H1 (cell line): ENCODE measurements around the gene CTIF. TPM values are rescaled to one million over a fixed set of nuclear protein-coding genes. Genes with fewer than 3 reads are reported as not detected.

Experiments
- CTCF ChIA-PET: fragments of 300-600 bp; sonication (Branson Sonifier 250); formaldehyde crosslinking; loops from one replicate; lab custom pipeline; 2021; ENCODE audit not compliant: partially characterized antibody; lab: Charles Lee
- POLR2A ChIA-PET: fragments of 300-600 bp; sonication (Branson Sonifier 250); formaldehyde crosslinking; loops from one replicate; lab custom pipeline; 2021; ENCODE audit warnings: inconsistent platforms; ENCODE audit not compliant: partially characterized antibody; lab: Charles Lee
- DNase-seq, 2 experiments: peaks; one replicate each; pipeline versions ENCODE4 v3.0.0 to v3.0.0-alpha.2; 2010 to 2022; ENCODE audit warnings: low spot score in 2 of 2, low read depth in 1 of 2, mixed read lengths in 1 of 2
- FAIRE-seq: peaks from 2 replicates; lab custom pipeline; 2011; peaks lifted over from hg19 to GRCh38; lab: Jason Lieb, UNC
- H2AFZ ChIP-seq: 2 replicates; pipeline ENCODE4 v1.8.1; 2012; ENCODE audit warnings: low read length, inconsistent platforms
- H2AK5ac ChIP-seq: 2 replicates; pipeline ENCODE4 v1.6.1; 2013; ENCODE audit warnings: low read depth, low read length
- H2BK120ac ChIP-seq: replicated peaks from 2 replicates; pipeline ENCODE3; 2013; ENCODE audit warnings: low read depth, low read length, inconsistent platforms
- H2BK12ac ChIP-seq: 2 replicates; pipeline ENCODE4 v1.6.1; 2013; ENCODE audit warnings: low read depth, low read length
- H2BK15ac ChIP-seq: 2 replicates; pipeline ENCODE4 v1.6.1; 2013; ENCODE audit warnings: low read length
- H2BK20ac ChIP-seq: 2 replicates; pipeline ENCODE4 v1.6.1; 2013; ENCODE audit warnings: low read length
- H2BK5ac ChIP-seq: 2 replicates; pipeline ENCODE4 v1.6.1; 2013; ENCODE audit warnings: low read depth, low read length
- H3K14ac ChIP-seq: 2 replicates; pipeline ENCODE4 v1.6.1; 2013; ENCODE audit warnings: inconsistent platforms; ENCODE audit not compliant: insufficient read length
- H3K18ac ChIP-seq: 2 replicates; pipeline ENCODE4 v1.6.1; 2013; ENCODE audit warnings: low read length; ENCODE audit errors: extremely low read depth
- H3K23ac ChIP-seq: 2 replicates; pipeline ENCODE4 v1.6.1; 2013; ENCODE audit warnings: inconsistent platforms; ENCODE audit not compliant: insufficient read length
- H3K23me2 ChIP-seq: 2 replicates; pipeline ENCODE4 v1.6.1; 2013; ENCODE audit warnings: low read depth, low read length
- H3K27ac ChIP-seq: 2 replicates; pipeline ENCODE4 v1.6.1; 2011; ENCODE audit warnings: low read depth, low read length, inconsistent platforms
- H3K27me3 ChIP-seq, 4 experiments: replicated peaks in 1 of 4; 1 replicate in 1 of 4; 2 replicates in 3 of 4; pipeline versions ENCODE4 v1.6.1 to v1.8.1; 2011 to 2013; ENCODE audit warnings: low read length in 3 of 4, mild to moderate bottlenecking in 3 of 4, inconsistent platforms in 2 of 4, mixed read lengths in 2 of 4, moderate library complexity in 1 of 4; ENCODE audit not compliant: control insufficient read depth in 3 of 4, insufficient read depth in 3 of 4; ENCODE audit errors: extremely low read depth in 1 of 4
- H3K36me3 ChIP-seq, 4 experiments: 2 replicates each; pipeline versions ENCODE4 v1.6.1 to v1.8.1; 2011 to 2013; ENCODE audit warnings: mild to moderate bottlenecking in 4 of 4, low read length in 3 of 4, moderate library complexity in 2 of 4, control low read depth in 1 of 4, inconsistent platforms in 1 of 4; ENCODE audit not compliant: insufficient read depth in 4 of 4, control insufficient read depth in 2 of 4
- H3K4ac ChIP-seq: replicated peaks from 2 replicates; pipeline ENCODE3; 2013; ENCODE audit warnings: low read length, low read depth, mixed read lengths, inconsistent platforms; ENCODE audit not compliant: insufficient read length
- H3K4me1 ChIP-seq, 4 experiments: replicated peaks in 1 of 4; 1 replicate in 1 of 4; 2 replicates in 3 of 4; pipeline versions ENCODE4 v1.6.1 to v1.8.1; 2011 to 2013; ENCODE audit warnings: low read length in 3 of 4, inconsistent platforms in 2 of 4, mixed read lengths in 1 of 4; ENCODE audit not compliant: insufficient read depth in 4 of 4, control insufficient read depth in 3 of 4
- H3K4me2 ChIP-seq, 2 experiments: 2 replicates each; pipeline versions ENCODE4 v1.6.1 to v1.8.1; 2011 to 2013; ENCODE audit warnings: low read depth in 2 of 2, low read length in 2 of 2, control low read depth in 1 of 2, inconsistent platforms in 1 of 2, mild to moderate bottlenecking in 1 of 2; ENCODE audit not compliant: insufficient read depth in 1 of 2
- H3K4me3 ChIP-seq, 4 experiments: fragments of 200-600, 300-600 bp in 1 of 4; sonication (generic), shearing (Covaris generic), sonication (Bioruptor Twin) in 1 of 4; 2 replicates each; pipeline versions ENCODE4 v1.5.1 to v1.8.1; 2011 to 2016; ENCODE audit warnings: low read length in 4 of 4, low read depth in 3 of 4, control low read depth in 2 of 4, inconsistent platforms in 2 of 4, mild to moderate bottlenecking in 2 of 4, mixed read lengths in 1 of 4, moderate library complexity in 1 of 4; ENCODE audit not compliant: insufficient read depth in 2 of 4; ENCODE audit errors: extremely low read depth in 1 of 4
- H3K56ac ChIP-seq: replicated peaks from 2 replicates; pipeline ENCODE3; 2013; ENCODE audit warnings: low read depth, mild to moderate bottlenecking, mixed read lengths, low read length, inconsistent platforms; ENCODE audit not compliant: insufficient read length
- H3K79me1 ChIP-seq: 2 replicates; pipeline ENCODE4 v1.6.1; 2013; ENCODE audit warnings: low read depth, low read length, control low read depth
- H3K79me2 ChIP-seq, 2 experiments: 2 replicates each; pipeline versions ENCODE4 v1.6.1 to v1.8.1; 2012 to 2013; ENCODE audit warnings: low read length in 2 of 2, mild to moderate bottlenecking in 2 of 2, inconsistent platforms in 1 of 2; ENCODE audit not compliant: insufficient read depth in 2 of 2, control insufficient read depth in 1 of 2
- H3K9ac ChIP-seq, 4 experiments: replicated peaks in 1 of 4; 1 replicate in 1 of 4; 2 replicates in 3 of 4; pipeline versions ENCODE4 v1.6.1 to v1.8.1; 2011 to 2013; ENCODE audit warnings: low read depth in 3 of 4, low read length in 3 of 4, control low read depth in 2 of 4, mild to moderate bottlenecking in 2 of 4, moderate library complexity in 2 of 4, inconsistent platforms in 1 of 4; ENCODE audit errors: extremely low read depth in 1 of 4
- H3K9me3 ChIP-seq, 2 experiments: 2 replicates each; pipeline versions ENCODE4 v1.6.1 to v1.8.1; 2012 to 2013; ENCODE audit warnings: mild to moderate bottlenecking in 2 of 2, moderate library complexity in 2 of 2, control low read depth in 1 of 2, inconsistent platforms in 1 of 2, low read depth in 1 of 2, low read length in 1 of 2, mixed read lengths in 1 of 2; ENCODE audit not compliant: insufficient read depth in 2 of 2
- H4K20me1 ChIP-seq, 2 experiments: replicated peaks in 1 of 2; 2 replicates each; pipeline versions ENCODE3 to v1.8.1; 2011 to 2013; ENCODE audit warnings: inconsistent platforms in 2 of 2, low read length in 2 of 2, mild to moderate bottlenecking in 1 of 2; ENCODE audit not compliant: insufficient read depth in 2 of 2, control insufficient read depth in 1 of 2
- H4K5ac ChIP-seq: 2 replicates; pipeline ENCODE4 v1.6.1; 2013; ENCODE audit warnings: low read length, low read depth, mixed read lengths, inconsistent platforms; ENCODE audit not compliant: insufficient read length
- H4K8ac ChIP-seq: 2 replicates; pipeline ENCODE4 v1.8.0; 2013; ENCODE audit warnings: mild to moderate bottlenecking, moderate library complexity, low read length, inconsistent platforms; ENCODE audit not compliant: insufficient read depth; ENCODE audit errors: extremely low read depth
- H4K91ac ChIP-seq: replicated peaks from 2 replicates; pipeline ENCODE3; 2013; ENCODE audit warnings: low read length, mixed read lengths, inconsistent platforms; ENCODE audit not compliant: insufficient read length
- BRCA1 ChIP-seq: IDR thresholded peaks from 2 replicates; pipeline ENCODE4 v1.6.1; 2012; ENCODE audit warnings: low read depth, low read length, improper control_type of control experiment
- GTF2F1 ChIP-seq: IDR thresholded peaks from 2 replicates; pipeline ENCODE4 v1.6.1; 2012; ENCODE audit warnings: low read depth, low read length, improper control_type of control experiment, borderline replicate concordance
- MAFK ChIP-seq: IDR thresholded peaks from 2 replicates; pipeline ENCODE4 v1.6.1; 2012; ENCODE audit warnings: low read depth, mild to moderate bottlenecking, improper control_type of control experiment, low read length
- RFX5 ChIP-seq: IDR thresholded peaks from 2 replicates; pipeline ENCODE4 v1.6.1; 2011; ENCODE audit warnings: low read depth, low read length, improper control_type of control experiment, borderline replicate concordance
- TCF12 ChIP-seq: IDR thresholded peaks from 2 replicates; pipeline ENCODE4 v1.6.1; 2011; ENCODE audit warnings: low read depth, mild to moderate bottlenecking, low read length
- WGBS, 2 experiments: shearing (Covaris generic) in 1 of 2; methylation state at CpG; one replicate each; pipeline versions ENCODE4 v1.1.6 to v1.1.7; 2013 to 2015; ENCODE audit warnings: low lambda C conversion rate in 2 of 2, mixed read lengths in 2 of 2, inconsistent platforms in 1 of 2, low coverage in 1 of 2, missing lambda C conversion rate in 1 of 2; ENCODE audit not compliant: insufficient replicate concordance in 2 of 2, insufficient coverage in 1 of 2, insufficient read length in 1 of 2; ENCODE audit errors: extremely low coverage in 1 of 2, missing lambda C conversion rate in 1 of 2; 5-methylcytosine and 5-hydroxymethylcytosine counted together
- polyA plus RNA-seq, 7 experiments: library from polyadenylated mRNA; depleted of rRNA in 3 of 7; stranded (reverse) in 5 of 7; unstranded in 2 of 7; fragments of >200 nt in 5 of 7; fragments of 200-250 nt in 2 of 7; gene quantifications; 1 replicate in 5 of 7; 2 replicates in 1 of 7; 4 replicates in 1 of 7; pipeline versions ENCODE4 v1.2.1 to v1.2.3, GENCODE V29; 2011 to 2013; ENCODE audit warnings: missing spikeins in 2 of 7, mixed read lengths in 2 of 7
- total RNA-seq: library from RNA; stranded (reverse); fragmentation: NEBNext Ultra II Directional; extraction: Animal tissue kit (Norgen Biotek cat#: 25700); gene quantifications from 2 replicates; pipeline ENCODE4 v1.2.1, GENCODE V29; 2021

Gene CTIF
- total and polyA plus RNA-seq, 2 of the 8 experiments (the other 6 are each of a cell fraction or from before 2014, with no cell fraction given) = 9.0 to 17.8 TPM

DNA sequence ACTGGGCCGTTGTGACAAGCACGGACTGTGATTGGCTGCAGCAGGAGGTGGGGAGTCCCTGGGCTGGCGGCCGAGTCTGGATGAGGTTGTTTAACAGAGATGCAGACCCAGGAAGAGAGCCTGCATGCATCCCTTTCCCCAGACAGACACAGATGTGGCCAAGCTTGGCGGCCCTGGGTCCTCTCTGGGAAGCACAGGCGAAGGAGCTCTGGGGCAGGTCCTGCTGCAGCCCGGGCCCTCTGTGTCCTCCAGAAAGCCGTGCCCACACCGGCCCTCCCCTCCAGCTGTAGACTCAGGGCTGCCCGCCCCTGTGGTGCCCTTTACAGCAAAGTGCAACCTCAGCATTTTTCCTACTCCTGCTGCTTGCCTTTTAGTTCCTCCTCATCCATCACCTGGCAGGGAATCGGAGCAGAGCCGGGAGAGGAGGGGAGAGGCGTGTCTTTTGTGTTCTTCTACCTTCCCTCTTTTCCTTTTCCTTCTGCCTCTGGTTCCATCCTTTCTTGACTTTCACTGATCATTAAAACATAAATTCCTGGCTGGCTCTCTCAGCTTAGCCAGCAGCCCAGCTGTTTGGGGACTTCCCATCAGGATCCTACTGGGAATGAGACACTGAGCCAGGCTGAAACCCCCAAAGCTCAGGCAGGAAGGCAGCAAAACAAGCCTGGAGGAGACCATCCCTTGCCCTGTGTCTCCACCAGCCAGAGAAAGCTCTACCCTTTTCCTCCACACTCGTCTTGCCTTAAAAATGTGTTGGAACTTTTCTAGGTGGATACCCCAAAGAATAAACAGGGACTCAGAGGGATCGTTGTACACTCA, 75.0 kb downstream of the CTIF start:
- Histone ChIP-seq H3K14ac (no peak overlapping the region), H3K4me1 (peaks cover 4 to 16% (median 11%) of the 10 kb centered on the region in 4 experiments), H3K9ac (no peak overlapping the region), H3K36me3 (no peaks in the 10 kb centered on the region), H3K27me3 (no peaks in the 10 kb centered on the region), H3K4me3 (no peak overlapping the region), H2BK120ac (no peak overlapping the region), H2AFZ (no peak overlapping the region), H2BK12ac (no peak overlapping the region), H4K20me1 (peaks cover 0 to 3% of the 10 kb centered on the region in 2 experiments), H2AK5ac (0 out of 2 replicates have a peak overlapping the region, but pooled peaks have one; percentile 8), H3K23ac (no peak overlapping the region), H3K4ac (no peak overlapping the region), H3K79me1 (no peaks in the 10 kb centered on the region), H3K79me2 (peaks cover 0 to 3% of the 10 kb centered on the region in 2 experiments; a peak in 2 of 4 replicates), H2BK15ac (peak overlapping the region; percentile 61; the same call in 1 of the 2 replicates), H3K9me3 (no peaks in the 10 kb centered on the region), H4K5ac (no peak overlapping the region), H4K91ac (no peak overlapping the region), H3K4me2 (peak overlapping the region in 1 of 2 experiments; percentile 15; a peak in 1 of 4 replicates), H3K23me2 (no peaks in the 10 kb centered on the region), H3K18ac (no peak overlapping the region; the same call in 1 of the 2 replicates), H3K27ac (no peak overlapping the region), H4K8ac (0 out of 2 replicates have a peak overlapping the region, but pooled peaks have one; percentile 4), H2BK5ac (no peak overlapping the region), H2BK20ac (no peak overlapping the region), H3K56ac (no peak overlapping the region)
- FAIRE-seq (no peak), DNase-seq (peak in 1 of 2 experiments; percentile 61)
- ChIA-PET POLR2A (no interaction called here), CTCF (interaction anchor here (0.7 to 3.8 kb wide), 6 partner anchors 8 to 604 kb away, joined by 3 to 19 read pairs (median 4); no protein-coding TSS in a partner anchor)
- WGBS, 2 experiments = 72% methylated on average over 13 of the region's 15 CpGs; no CpG with 5 or more reads in 1 of the 2 experiments
- 0 out of 2 replicates have a peak, but pooled peaks have one; percentile 4 for TF ChIP-seq RFX5
- peak; percentile 98 for TF ChIP-seq MAFK
- no peak for TF ChIP-seq GTF2F1
- TF ChIP-seq BRCA1 = no peak
- TF ChIP-seq TCF12 = no peak
